ENCODE data around the gene SORBS2.

DNA sequence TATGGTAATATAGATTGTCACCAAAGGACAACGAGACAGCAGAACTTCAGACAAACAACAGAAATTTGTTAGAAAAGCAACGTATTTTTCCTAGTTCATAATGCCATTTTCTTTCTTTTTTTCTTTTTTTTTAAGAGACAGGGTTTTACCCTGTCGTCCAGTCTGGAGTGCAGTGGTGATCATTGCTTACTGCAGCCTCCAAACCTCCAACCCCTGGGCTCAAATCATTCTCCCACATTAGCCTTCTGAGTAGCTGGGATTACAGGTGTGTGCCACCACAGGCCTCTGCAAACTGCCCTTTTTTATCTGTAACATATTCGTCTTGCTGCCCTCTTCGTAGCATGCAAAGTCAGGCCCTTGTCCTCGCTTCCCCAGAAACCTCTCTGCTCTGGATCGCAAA, 160.1 kb downstream of the SORBS2 start:
- TF ChIP-seq, protein P1, sequence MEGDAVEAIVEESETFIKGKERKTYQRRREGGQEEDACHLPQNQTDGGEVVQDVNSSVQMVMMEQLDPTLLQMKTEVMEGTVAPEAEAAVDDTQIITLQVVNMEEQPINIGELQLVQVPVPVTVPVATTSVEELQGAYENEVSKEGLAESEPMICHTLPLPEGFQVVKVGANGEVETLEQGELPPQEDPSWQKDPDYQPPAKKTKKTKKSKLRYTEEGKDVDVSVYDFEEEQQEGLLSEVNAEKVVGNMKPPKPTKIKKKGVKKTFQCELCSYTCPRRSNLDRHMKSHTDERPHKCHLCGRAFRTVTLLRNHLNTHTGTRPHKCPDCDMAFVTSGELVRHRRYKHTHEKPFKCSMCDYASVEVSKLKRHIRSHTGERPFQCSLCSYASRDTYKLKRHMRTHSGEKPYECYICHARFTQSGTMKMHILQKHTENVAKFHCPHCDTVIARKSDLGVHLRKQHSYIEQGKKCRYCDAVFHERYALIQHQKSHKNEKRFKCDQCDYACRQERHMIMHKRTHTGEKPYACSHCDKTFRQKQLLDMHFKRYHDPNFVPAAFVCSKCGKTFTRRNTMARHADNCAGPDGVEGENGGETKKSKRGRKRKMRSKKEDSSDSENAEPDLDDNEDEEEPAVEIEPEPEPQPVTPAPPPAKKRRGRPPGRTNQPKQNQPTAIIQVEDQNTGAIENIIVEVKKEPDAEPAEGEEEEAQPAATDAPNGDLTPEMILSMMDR (IDR thresholded peaks at IDR 0.05; ENCODE audit: control extremely low read depth in 1 of 3, insufficient read depth in 1 of 3, low read depth in 1 of 3, low read length in 3 of 3) = no peak
- TF ChIP-seq YY1 (IDR thresholded peaks at IDR 0.05; ENCODE audit: low read depth, low read length) (no peak), CREB1 (IDR thresholded peaks at IDR 0.05) (no peak), POLR2AphosphoS5 (IDR thresholded peaks at IDR 0.05; ENCODE audit: low read depth, low read length) (no peak), EP300 (IDR thresholded peaks at IDR 0.05; ENCODE audit: borderline replicate concordance in 1 of 2, low read depth in 2 of 2, low read length in 2 of 2) (no peak), MAFK (IDR thresholded peaks at IDR 0.05; ENCODE audit: low read depth, low read length) (no peak), CTBP2 (IDR thresholded peaks at IDR 0.05; ENCODE audit: borderline replicate concordance, insufficient read depth, insufficient read length, low read length) (no peak), TCF12 (IDR thresholded peaks at IDR 0.05; ENCODE audit: low read depth, low read length) (no peak), RAD21 (IDR thresholded peaks at IDR 0.05 in 1 of 2, conservative IDR thresholded peaks at IDR 0.05 in 1 of 2; ENCODE audit: low read depth in 2 of 2, low read length in 2 of 2) (no peak), EZH2 (IDR thresholded peaks at IDR 0.05; ENCODE audit: low read depth, low read length, severe bottlenecking) (no peak), SIN3A (conservative IDR thresholded peaks at IDR 0.05 in 1 of 2, IDR thresholded peaks at IDR 0.05 in 1 of 2; ENCODE audit: low read depth in 1 of 2, low read length in 2 of 2) (no peak), POLR2A (IDR thresholded peaks at IDR 0.05; ENCODE audit: control extremely low read depth in 1 of 2, low read depth in 2 of 2, low read length in 2 of 2) (no peak), NRF1 (IDR thresholded peaks at IDR 0.05; ENCODE audit: low read depth, low read length) (no peak), JUN (IDR thresholded peaks at IDR 0.05; ENCODE audit: low read depth, low read length) (no peak)
